Fibroblast of villous mesenchyme (primary cell): ENCODE results near the gene TSEN2. TPM values are rescaled to one million over a fixed set of nuclear protein-coding genes. Genes with fewer than 3 reads are reported as not detected.

Experiments
- DNase-seq: peaks from one replicate; pipeline ENCODE4 v3.0.0-alpha.2; 2010; ENCODE audit warnings: low read depth
- H3K4me3 ChIP-seq: 2 replicates; pipeline ENCODE4 v1.5.1; 2011; ENCODE audit warnings: low read depth, mild to moderate bottlenecking, low read length
- total RNA-seq: library from RNA; depleted of rRNA; stranded (reverse); fragments of >200 nt; gene quantifications from 2 replicates; pipeline ENCODE4 v1.2.3, GENCODE V29; 2012
- TF ChIP-seq, protein P1 (sequence below): IDR thresholded peaks from 2 replicates; pipeline ENCODE4 v1.5.1; 2012; ENCODE audit warnings: low read depth, mild to moderate bottlenecking, low read length; ENCODE audit not compliant: insufficient read depth

The TSEN2 gene
- total RNA-seq, 1 donor: 17.3 TPM

GRCh38 chr3:12512534-12513118 lies 28.3 kb downstream of the TSEN2 start:
- H3K4me3 ChIP-seq: no peak overlapping the region
- no peak for DNase-seq
- TF ChIP-seq, protein P1, sequence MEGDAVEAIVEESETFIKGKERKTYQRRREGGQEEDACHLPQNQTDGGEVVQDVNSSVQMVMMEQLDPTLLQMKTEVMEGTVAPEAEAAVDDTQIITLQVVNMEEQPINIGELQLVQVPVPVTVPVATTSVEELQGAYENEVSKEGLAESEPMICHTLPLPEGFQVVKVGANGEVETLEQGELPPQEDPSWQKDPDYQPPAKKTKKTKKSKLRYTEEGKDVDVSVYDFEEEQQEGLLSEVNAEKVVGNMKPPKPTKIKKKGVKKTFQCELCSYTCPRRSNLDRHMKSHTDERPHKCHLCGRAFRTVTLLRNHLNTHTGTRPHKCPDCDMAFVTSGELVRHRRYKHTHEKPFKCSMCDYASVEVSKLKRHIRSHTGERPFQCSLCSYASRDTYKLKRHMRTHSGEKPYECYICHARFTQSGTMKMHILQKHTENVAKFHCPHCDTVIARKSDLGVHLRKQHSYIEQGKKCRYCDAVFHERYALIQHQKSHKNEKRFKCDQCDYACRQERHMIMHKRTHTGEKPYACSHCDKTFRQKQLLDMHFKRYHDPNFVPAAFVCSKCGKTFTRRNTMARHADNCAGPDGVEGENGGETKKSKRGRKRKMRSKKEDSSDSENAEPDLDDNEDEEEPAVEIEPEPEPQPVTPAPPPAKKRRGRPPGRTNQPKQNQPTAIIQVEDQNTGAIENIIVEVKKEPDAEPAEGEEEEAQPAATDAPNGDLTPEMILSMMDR: no peak

GRCh38 chr3:12513694-12514446 lies 29.6 kb downstream of the TSEN2 start:
- H3K4me3 ChIP-seq: no peak overlapping the region
- TF ChIP-seq, protein P1: no peak
- DNase-seq: no peak

DNA sequence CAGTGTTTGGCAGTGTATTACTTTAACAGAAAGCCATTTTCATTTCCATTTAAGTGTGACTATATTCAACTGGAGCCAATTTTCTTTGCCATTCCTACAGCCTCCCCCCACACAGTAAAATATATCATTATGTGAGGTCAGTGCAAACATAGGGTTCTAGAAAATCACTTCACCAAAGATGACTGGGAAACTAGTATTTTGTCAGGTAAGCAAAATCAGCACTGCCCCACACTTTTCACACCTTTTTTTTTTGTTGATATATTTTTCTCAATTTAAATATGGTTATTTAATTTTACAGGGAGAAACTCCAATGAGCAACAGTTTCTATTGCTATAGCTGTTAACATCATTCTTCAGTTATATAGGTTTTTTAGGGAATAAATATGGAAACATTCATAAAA lies 31.4 kb downstream of the TSEN2 start:
- TF ChIP-seq, protein P1: no peak
- no peak overlapping the region for H3K4me3 ChIP-seq
- no peak for DNase-seq

GRCh38 chr3:12516873-12517272 lies 32.6 kb downstream of the TSEN2 start:
- DNase-seq: no peak
- TF ChIP-seq, protein P1: no peak
- no peak overlapping the region for H3K4me3 ChIP-seq

- TF ChIP-seq, protein P1: no peak
- DNase-seq: no peak
- no peak overlapping the region for H3K4me3 ChIP-seq
Measured at GRCh38 chr3:12518261-12519028, 34.2 kb downstream of the TSEN2 start.

- H3K4me3 ChIP-seq: no peak overlapping the region
- TF ChIP-seq, protein P1: no peak
- DNase-seq: no peak
Measured at GRCh38 chr3:12521010-12521409, 36.7 kb downstream of the TSEN2 start.
